ENCODE measurements around the gene PLA2G4C. TPM values are rescaled to one million over a fixed set of nuclear protein-coding genes. Genes with fewer than 3 reads are reported as not detected.

PLA2G4C gene
- total and polyA plus RNA-seq, 4 donors, result 1.1 to 5.9 (median 3.1) TPM

- Histone ChIP-seq H3K27me3 (ENCODE audit: control insufficient read depth in 4 of 4, insufficient read depth in 4 of 4, low read length in 3 of 4) (no peaks in the 10 kb centered on the region), H3K9ac (ENCODE audit: low read depth in 1 of 2, low read length in 2 of 2) (no peak overlapping the region), H3K4me1 (ENCODE audit: control insufficient read depth in 4 of 4, insufficient read depth in 4 of 4, low read length in 3 of 4) (no peaks in the 10 kb centered on the region), H3K27ac (ENCODE audit: low read depth in 1 of 2, low read length in 2 of 2) (no peak overlapping the region), H3K36me3 (ENCODE audit: control insufficient read depth in 4 of 4, insufficient read depth in 3 of 4, low read depth in 1 of 4, low read length in 3 of 4) (peaks cover 0 to 7% (median 0%) of the 10 kb centered on the region in 4 donors), H3K4me3 (ENCODE audit: low read depth in 1 of 3, low read length in 3 of 3) (no peak overlapping the region), H3K9me3 (ENCODE audit: control insufficient read depth in 4 of 4, low read length in 3 of 4) (no peaks in the 10 kb centered on the region)
- WGBS, result 96% methylated on average over 26 of the region's 26 CpGs
- DNase-seq (ENCODE audit: low spot score), result no peak
- no peak for TF ChIP-seq ZBTB33 (IDR thresholded peaks at IDR 0.05)
- TF ChIP-seq HNF4A (conservative IDR thresholded peaks at IDR 0.05), result no peak
- no peak for TF ChIP-seq NR2F2 (IDR thresholded peaks at IDR 0.05)
- TF ChIP-seq, protein P1, sequence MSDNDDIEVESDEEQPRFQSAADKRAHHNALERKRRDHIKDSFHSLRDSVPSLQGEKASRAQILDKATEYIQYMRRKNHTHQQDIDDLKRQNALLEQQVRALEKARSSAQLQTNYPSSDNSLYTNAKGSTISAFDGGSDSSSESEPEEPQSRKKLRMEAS (IDR thresholded peaks at IDR 0.05), result no peak
- TF ChIP-seq FOXA1 (IDR thresholded peaks at IDR 0.05), result no peak
- TF ChIP-seq ATF3 (IDR thresholded peaks at IDR 0.05), result no peak
- no peak for TF ChIP-seq SP1 (IDR thresholded peaks at IDR 0.05)
- TF ChIP-seq, protein P2, sequence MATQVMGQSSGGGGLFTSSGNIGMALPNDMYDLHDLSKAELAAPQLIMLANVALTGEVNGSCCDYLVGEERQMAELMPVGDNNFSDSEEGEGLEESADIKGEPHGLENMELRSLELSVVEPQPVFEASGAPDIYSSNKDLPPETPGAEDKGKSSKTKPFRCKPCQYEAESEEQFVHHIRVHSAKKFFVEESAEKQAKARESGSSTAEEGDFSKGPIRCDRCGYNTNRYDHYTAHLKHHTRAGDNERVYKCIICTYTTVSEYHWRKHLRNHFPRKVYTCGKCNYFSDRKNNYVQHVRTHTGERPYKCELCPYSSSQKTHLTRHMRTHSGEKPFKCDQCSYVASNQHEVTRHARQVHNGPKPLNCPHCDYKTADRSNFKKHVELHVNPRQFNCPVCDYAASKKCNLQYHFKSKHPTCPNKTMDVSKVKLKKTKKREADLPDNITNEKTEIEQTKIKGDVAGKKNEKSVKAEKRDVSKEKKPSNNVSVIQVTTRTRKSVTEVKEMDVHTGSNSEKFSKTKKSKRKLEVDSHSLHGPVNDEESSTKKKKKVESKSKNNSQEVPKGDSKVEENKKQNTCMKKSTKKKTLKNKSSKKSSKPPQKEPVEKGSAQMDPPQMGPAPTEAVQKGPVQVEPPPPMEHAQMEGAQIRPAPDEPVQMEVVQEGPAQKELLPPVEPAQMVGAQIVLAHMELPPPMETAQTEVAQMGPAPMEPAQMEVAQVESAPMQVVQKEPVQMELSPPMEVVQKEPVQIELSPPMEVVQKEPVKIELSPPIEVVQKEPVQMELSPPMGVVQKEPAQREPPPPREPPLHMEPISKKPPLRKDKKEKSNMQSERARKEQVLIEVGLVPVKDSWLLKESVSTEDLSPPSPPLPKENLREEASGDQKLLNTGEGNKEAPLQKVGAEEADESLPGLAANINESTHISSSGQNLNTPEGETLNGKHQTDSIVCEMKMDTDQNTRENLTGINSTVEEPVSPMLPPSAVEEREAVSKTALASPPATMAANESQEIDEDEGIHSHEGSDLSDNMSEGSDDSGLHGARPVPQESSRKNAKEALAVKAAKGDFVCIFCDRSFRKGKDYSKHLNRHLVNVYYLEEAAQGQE (IDR thresholded peaks at IDR 0.05), result no peak
- TF ChIP-seq JUND (IDR thresholded peaks at IDR 0.05), result no peak
- TF ChIP-seq RXRA (IDR thresholded peaks at IDR 0.05), result no peak
Measured at GRCh38 chr19:48137411-48137810, 26.8 kb upstream of the PLA2G4C start.

DNA sequence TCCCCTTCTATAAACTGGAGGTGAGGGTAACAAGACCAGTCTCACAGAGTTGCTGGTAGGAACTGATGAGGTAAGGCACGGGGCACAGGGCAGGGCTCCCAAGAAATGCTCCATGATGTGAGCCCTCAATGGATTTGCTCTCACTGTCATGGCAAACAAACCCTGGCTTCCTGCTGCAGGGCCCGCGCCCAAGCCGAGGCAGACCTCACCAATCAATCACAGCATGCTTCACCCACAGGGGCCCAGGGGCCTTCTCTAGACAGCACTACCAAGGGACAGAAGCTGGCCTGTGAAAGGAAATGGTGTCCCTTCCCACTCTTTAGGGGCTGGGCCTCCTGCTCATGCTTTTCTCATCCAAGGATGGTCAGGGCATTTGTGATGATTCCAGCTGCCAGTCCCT lies 25.9 kb upstream of the PLA2G4C start:
- DNase-seq (ENCODE audit: low spot score), result no peak
- Histone ChIP-seq H3K9me3 (ENCODE audit: control insufficient read depth in 4 of 4, low read length in 3 of 4) (no peaks in the 10 kb centered on the region), H3K9ac (ENCODE audit: low read depth in 1 of 2, low read length in 2 of 2) (no peak overlapping the region), H3K4me1 (ENCODE audit: control insufficient read depth in 4 of 4, insufficient read depth in 4 of 4, low read length in 3 of 4) (no peaks in the 10 kb centered on the region), H3K27ac (ENCODE audit: low read depth in 1 of 2, low read length in 2 of 2) (no peak overlapping the region), H3K4me3 (ENCODE audit: low read depth in 1 of 3, low read length in 3 of 3) (no peak overlapping the region), H3K27me3 (ENCODE audit: control insufficient read depth in 4 of 4, insufficient read depth in 4 of 4, low read length in 3 of 4) (no peaks in the 10 kb centered on the region), H3K36me3 (ENCODE audit: control insufficient read depth in 4 of 4, insufficient read depth in 3 of 4, low read depth in 1 of 4, low read length in 3 of 4) (peaks cover 0 to 7% (median 0%) of the 10 kb centered on the region in 4 donors)
- WGBS, result over 99% methylated on average over 4 of the region's 4 CpGs
- TF ChIP-seq NR2F2 (IDR thresholded peaks at IDR 0.05), result no peak
- TF ChIP-seq, protein P3, sequence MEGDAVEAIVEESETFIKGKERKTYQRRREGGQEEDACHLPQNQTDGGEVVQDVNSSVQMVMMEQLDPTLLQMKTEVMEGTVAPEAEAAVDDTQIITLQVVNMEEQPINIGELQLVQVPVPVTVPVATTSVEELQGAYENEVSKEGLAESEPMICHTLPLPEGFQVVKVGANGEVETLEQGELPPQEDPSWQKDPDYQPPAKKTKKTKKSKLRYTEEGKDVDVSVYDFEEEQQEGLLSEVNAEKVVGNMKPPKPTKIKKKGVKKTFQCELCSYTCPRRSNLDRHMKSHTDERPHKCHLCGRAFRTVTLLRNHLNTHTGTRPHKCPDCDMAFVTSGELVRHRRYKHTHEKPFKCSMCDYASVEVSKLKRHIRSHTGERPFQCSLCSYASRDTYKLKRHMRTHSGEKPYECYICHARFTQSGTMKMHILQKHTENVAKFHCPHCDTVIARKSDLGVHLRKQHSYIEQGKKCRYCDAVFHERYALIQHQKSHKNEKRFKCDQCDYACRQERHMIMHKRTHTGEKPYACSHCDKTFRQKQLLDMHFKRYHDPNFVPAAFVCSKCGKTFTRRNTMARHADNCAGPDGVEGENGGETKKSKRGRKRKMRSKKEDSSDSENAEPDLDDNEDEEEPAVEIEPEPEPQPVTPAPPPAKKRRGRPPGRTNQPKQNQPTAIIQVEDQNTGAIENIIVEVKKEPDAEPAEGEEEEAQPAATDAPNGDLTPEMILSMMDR (IDR thresholded peaks at IDR 0.05; ENCODE audit: low read depth, low read length, missing input control), result no peak
- no peak for TF ChIP-seq ZBTB33 (IDR thresholded peaks at IDR 0.05)
- TF ChIP-seq JUND (IDR thresholded peaks at IDR 0.05), result no peak
- TF ChIP-seq FOXA2 (IDR thresholded peaks at IDR 0.05), result no peak
- TF ChIP-seq ATF3 (IDR thresholded peaks at IDR 0.05), result no peak
- TF ChIP-seq RXRA (IDR thresholded peaks at IDR 0.05), result no peak
- no peak for TF ChIP-seq SP1 (IDR thresholded peaks at IDR 0.05)
- TF ChIP-seq RAD21 (IDR thresholded peaks at IDR 0.05), result no peak
- TF ChIP-seq, protein P2 (IDR thresholded peaks at IDR 0.05), result no peak
- TF ChIP-seq FOXA1 (IDR thresholded peaks at IDR 0.05), result no peak

All from liver (tissue), 9 donors.